LNCaP clone FGC (cell line): ENCODE measurements around the gene RNU6-8.

ENCODE experiments used
- DNase-seq: peaks from one replicate; pipeline ENCODE4 v3.0.0-alpha.2; 2011; ENCODE audit warnings: low read depth
- H3K4me3 ChIP-seq: 2 replicates; pipeline ENCODE4 v1.5.1; 2011; ENCODE audit warnings: mild to moderate bottlenecking, low read depth, low read length, control low read depth
- CTCF ChIP-seq: IDR thresholded peaks from 2 replicates; pipeline ENCODE4 v1.5.1; 2012; ENCODE audit warnings: mild to moderate bottlenecking; ENCODE audit not compliant: control insufficient read depth, insufficient read depth; ENCODE audit errors: extremely low read depth

Gene RNU6-8

GRCh38 chr14:32246751-32247150 lies 43.7 kb upstream of the RNU6-8 start:
- TF ChIP-seq CTCF = no peak
- no peak for DNase-seq
- no peak overlapping the region for H3K4me3 ChIP-seq

DNA sequence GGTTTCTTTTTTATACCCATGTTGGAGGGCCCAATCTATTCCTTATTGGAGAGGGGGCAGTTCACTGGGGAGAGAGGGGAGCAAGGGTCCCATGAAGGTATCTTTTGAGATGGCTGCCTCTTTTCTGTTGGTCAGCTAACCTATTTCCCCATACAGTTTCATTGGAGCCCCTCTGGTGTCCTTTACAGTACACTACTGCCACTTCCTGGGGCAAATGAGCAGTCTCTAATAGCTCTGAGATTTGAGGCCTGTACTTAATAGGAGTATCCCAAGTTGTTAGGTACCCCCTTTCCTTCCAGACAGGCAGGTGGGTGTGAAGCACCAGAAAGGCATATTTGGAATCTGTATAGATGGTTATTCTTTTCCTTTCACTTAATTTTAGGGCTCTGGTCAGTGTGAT lies 41.3 kb upstream of the RNU6-8 start:
- TF ChIP-seq CTCF = no peak
- H3K4me3 ChIP-seq = no peak overlapping the region
- DNase-seq = no peak

DNA sequence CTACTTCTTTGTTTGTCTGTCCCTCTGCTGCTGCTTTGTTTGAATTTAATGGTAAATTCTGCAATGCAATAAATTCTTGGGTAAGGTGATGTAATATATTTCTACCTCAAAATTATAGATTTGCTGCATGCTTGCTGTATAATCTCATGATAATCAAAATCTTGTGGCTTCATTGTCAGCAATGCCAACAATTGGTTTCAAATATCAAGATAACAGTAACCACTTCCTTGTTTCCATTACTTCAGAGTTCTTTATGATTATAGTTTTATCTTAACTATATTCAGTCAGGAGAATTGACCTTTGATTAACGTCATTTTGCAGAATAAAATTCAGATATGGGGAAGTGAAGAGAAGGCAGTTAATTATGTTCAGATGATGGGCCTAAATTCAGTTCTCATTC lies 30.2 kb upstream of the RNU6-8 start:
- no peak for DNase-seq
- TF ChIP-seq CTCF = no peak
- H3K4me3 ChIP-seq = no peak overlapping the region

DNA sequence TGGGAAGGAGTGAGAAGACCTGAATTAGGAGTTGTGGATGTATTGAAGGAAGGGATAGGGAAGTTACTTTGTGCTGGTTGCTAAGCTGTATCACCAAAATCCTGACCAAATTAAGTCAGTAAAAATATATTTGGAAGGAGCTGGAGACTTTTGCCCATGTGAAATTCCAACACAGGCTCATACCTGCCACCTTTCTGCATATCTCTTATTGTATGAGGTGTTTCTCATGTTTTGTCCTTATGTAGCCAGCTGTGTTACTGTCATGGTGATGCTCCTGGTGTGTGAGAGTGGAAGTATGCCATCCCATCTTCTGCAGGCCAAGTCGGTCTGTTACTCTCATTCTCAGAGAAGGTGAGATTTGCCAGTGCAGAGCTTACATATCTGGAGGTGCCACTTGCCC lies 29.4 kb upstream of the RNU6-8 start:
- no peak for TF ChIP-seq CTCF
- H3K4me3 ChIP-seq = no peak overlapping the region
- no peak for DNase-seq

GRCh38 chr14:32230695-32231280 lies 27.7 kb upstream of the RNU6-8 start:
- no peak for TF ChIP-seq CTCF
- H3K4me3 ChIP-seq = no peak overlapping the region
- DNase-seq = peak; percentile 30

DNA sequence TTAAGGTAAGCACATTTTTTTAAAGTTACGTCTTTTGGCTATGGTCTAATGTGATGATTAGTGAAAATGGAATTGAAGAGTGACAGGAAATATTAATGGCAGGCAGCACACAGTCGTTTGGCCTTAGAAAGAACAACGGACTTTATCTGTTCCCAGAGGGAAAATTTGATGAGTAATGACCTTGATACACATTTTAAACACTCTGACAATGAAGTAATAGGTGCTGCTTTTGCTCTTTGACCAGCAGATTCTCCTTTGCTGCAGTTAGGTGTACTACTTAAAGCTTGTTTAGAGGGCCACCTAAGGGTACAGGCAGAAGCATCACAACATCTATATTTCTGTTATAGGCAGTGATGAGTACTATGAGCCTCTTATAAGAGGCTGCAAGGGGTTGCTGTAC lies 27.1 kb upstream of the RNU6-8 start:
- no peak for DNase-seq
- no peak overlapping the region for H3K4me3 ChIP-seq
- peak; percentile 14; the same call in 1 of the 2 replicates for TF ChIP-seq CTCF

DNA sequence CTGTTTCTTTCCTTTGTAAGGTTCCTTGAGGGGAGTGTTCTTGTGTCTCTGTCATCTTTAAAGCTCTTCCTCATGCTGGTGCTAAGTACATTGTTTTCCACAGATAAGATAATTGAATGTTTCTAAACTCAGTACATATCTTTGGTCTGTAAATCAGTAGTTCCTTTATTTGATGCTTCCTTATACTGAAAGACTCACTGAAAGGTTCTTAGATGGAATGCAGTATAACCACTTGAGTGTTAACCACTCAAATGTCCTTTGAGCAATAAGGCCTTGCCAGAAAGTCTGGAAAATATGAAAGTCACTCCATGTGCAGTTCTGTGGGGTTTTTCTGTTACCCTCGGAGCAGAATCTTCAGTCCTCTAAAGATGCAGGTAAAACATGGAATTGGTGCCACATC lies 23.0 kb upstream of the RNU6-8 start:
- no peak for TF ChIP-seq CTCF
- no peak for DNase-seq
- no peak overlapping the region for H3K4me3 ChIP-seq
